KOPT-K1 (cell line): ENCODE measurements around the gene JMY.

ENCODE experiments used
- H3K27ac ChIP-seq: fragments of 200-600 bp; sonication (generic); 2 replicates; pipeline ENCODE4 v1.5.1; 2016; ENCODE audit warnings: antibody characterized with exemption, mild to moderate bottlenecking, low read depth, low read length; ENCODE audit not compliant: poor library complexity, severe bottlenecking
- H3K36me3 ChIP-seq: fragments of 200-600 bp; sonication (generic); 2 replicates; pipeline ENCODE4 v1.5.1; 2017; ENCODE audit warnings: antibody characterized with exemption, mild to moderate bottlenecking, low read length, moderate library complexity; ENCODE audit not compliant: insufficient read depth
- H3K9me3 ChIP-seq: fragments of 200-600 bp; sonication (generic); 2 replicates; pipeline ENCODE4 v1.5.1; 2017; ENCODE audit warnings: antibody characterized with exemption, low read length, mild to moderate bottlenecking; ENCODE audit not compliant: insufficient read depth, poor library complexity, severe bottlenecking

Gene JMY

DNA sequence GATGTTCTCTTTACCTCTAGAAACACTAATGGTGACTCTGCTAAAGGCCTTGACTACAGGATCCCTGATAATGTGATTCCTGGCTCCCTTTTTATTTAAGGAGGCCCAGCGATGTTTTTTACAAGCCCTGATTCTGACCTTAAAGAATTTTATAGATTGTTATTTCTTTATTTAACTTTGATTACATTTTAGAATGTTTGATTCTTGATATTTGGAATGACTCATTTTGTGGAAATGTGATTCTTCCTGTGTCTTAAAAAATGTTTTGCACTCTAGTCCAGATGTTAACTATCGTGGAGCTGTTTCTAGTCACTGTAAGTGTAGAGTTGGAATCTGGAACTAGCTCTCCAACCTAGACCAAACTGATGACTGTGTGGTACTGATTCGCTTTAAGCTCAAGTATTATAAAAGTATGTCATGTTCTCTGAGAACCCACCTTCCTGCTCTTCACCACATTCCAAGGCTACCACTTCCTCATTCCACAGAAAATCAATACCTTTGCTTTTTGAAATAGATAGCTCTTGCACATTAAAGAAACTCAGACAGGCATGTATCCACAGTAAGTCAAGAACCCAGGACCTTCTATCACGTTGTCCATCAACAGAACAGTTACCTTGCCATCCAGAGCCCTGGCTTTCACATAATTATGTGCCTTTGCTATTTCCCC lies 65.2 kb downstream of the JMY start:
- Histone ChIP-seq H3K9me3 (no peaks in the 10 kb centered on the region), H3K36me3 (peaks cover 14% of the 10 kb centered on the region), H3K27ac (no peak overlapping the region)

DNA sequence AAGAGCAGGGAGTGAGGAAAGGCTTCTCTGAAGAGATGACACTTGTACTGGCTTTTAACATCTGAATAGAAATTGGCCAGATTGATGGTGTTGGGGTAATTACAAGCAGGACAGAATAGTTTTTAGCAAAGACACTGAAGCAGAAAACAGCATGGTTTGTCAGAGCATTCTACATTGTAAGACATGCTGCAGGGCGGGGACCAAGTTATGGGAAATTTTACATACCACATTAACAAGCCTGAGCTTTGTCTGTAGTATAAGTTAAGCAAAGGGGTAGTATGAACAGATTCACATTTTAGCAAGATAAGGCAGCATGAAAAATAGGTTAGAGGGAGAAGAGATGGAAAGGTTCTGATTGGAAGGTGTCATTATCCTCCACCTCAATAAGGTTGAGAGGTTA lies 66.5 kb downstream of the JMY start:
- no peaks in the 10 kb centered on the region for H3K9me3 ChIP-seq
- H3K27ac ChIP-seq = no peak overlapping the region
- H3K36me3 ChIP-seq = peaks cover 25% of the 10 kb centered on the region

DNA sequence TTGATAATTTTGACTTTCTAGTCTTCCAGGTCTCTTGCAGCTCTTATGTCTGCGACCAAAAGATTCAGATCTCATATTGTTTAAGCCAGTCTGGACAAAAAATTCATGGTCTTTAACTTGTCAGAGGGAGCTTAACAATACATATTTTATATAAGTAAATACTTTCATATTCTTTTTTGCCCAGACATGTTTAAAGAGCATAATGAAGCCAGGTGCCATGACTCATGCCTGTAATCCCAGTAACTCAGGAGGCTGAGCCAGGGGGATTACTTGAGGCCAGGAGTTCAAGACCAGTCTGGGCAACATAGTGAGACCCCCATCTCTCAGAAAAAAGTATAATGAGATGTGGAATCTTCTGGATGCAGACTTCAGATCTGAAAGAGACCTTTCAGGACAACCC lies 69.8 kb downstream of the JMY start:
- no peaks in the 10 kb centered on the region for H3K9me3 ChIP-seq
- no peak overlapping the region for H3K27ac ChIP-seq
- peaks cover 21% of the 10 kb centered on the region for H3K36me3 ChIP-seq

GRCh38 chr5:79318935-79319614 lies 83.1 kb downstream of the JMY start:
- Histone ChIP-seq H3K36me3 (peaks cover 18% of the 10 kb centered on the region), H3K27ac (no peak overlapping the region)

DNA sequence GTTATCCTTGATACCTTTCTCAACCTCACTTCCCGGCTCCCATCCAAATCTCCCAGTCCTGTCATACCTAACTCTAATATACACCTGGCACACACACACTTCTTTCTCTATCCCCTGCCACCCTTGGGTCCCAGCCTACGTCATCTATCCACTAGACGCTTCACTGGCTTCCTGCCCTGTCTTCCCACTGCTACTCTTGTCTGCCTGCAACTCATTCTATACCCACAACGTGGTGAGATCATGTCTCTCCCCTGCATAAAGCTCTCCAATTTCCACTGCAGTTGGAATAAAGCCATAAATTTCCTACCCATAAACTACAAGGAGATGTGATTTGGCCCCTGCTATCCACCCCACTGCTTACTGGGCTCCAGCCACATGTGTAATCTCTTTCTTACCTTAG lies 93.5 kb downstream of the JMY start:
- Histone ChIP-seq H3K27ac (no peak overlapping the region), H3K36me3 (no peaks in the 10 kb centered on the region), H3K9me3 (no peaks in the 10 kb centered on the region)

More at GRCh38 chr5:79318935-79319614, 83.1 kb downstream of the JMY start:
- H3K9me3 ChIP-seq = no peaks in the 10 kb centered on the region

GRCh38 chr5:79330071-79330470 lies 94.1 kb downstream of the JMY start:
- no peaks in the 10 kb centered on the region for H3K36me3 ChIP-seq
- no peak overlapping the region for H3K27ac ChIP-seq
- no peaks in the 10 kb centered on the region for H3K9me3 ChIP-seq

GRCh38 chr5:79333852-79334557 lies 98.1 kb downstream of the JMY start:
- H3K9me3 ChIP-seq = no peaks in the 10 kb centered on the region
- no peaks in the 10 kb centered on the region for H3K36me3 ChIP-seq
- no peak overlapping the region for H3K27ac ChIP-seq

DNA sequence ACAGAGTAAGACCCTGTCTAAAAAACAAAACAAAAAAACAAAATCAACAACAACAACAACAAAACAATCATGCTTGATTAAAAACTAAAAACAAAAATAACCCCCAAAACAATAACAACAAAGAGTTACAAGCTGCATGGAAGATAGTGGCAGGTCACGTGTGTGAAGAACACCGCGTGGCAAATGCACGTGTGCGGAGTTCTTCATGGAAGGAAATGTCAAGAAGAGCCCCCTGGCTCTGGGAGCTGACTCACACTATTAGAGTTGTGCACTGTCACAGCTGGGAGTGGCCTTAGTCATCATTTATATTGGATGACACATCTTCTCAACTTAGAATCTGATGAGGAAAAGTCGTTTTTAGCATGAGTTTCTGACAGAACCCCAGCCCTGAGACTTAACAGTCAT lies 110.5 kb downstream of the JMY start:
- Histone ChIP-seq H3K27ac (no peak overlapping the region), H3K9me3 (no peaks in the 10 kb centered on the region), H3K36me3 (no peaks in the 10 kb centered on the region)

- Histone ChIP-seq H3K36me3 (no peaks in the 10 kb centered on the region), H3K27ac (no peak overlapping the region), H3K9me3 (no peaks in the 10 kb centered on the region)
These were observed 113.1 kb downstream of the JMY start for GRCh38 chr5:79349047-79349446.

GRCh38 chr5:79349881-79350280 lies 114.0 kb downstream of the JMY start:
- H3K9me3 ChIP-seq = no peaks in the 10 kb centered on the region
- H3K27ac ChIP-seq = no peak overlapping the region

GRCh38 chr5:79357398-79357797 lies 121.5 kb downstream of the JMY start:
- Histone ChIP-seq H3K9me3 (no peaks in the 10 kb centered on the region), H3K27ac (no peak overlapping the region), H3K36me3 (no peaks in the 10 kb centered on the region)

More at GRCh38 chr5:79349881-79350280, 114.0 kb downstream of the JMY start:
- no peaks in the 10 kb centered on the region for H3K36me3 ChIP-seq
